Measurements from ENCODE around the gene SEMA4A. TPM values are rescaled to one million over a fixed set of nuclear protein-coding genes. Genes with fewer than 3 reads are reported as not detected.

SEMA4A gene
- total and polyA plus RNA-seq, 3 donors from 2014 or later, result 4.8 to 8.0 (median 7.7) TPM

- no peak for DNase-seq
- WGBS, 2 donors, result 19 to 28% methylated on average over 2 of the region's 2 CpGs
- Histone ChIP-seq H3K9me3 (no peaks in the 10 kb centered on the region), H3K27me3 (no peaks in the 10 kb centered on the region), H3K4me3 (no peak overlapping the region), H3K36me3 (ENCODE audit: low read depth, missing control alignments) (no peaks in the 10 kb centered on the region), H3K4me1 (no peaks in the 10 kb centered on the region), H3K27ac (no peak overlapping the region)
- intact Hi-C loops (cut with DNase I; ENCODE audit: low total_unique reads), result loop anchor here (2.0 kb wide), 1 partner anchor 81 kb away; no protein-coding TSS in a partner anchor
- TF ChIP-seq POLR2A (IDR thresholded peaks at IDR 0.05), result no peak
- TF ChIP-seq CTCF (IDR thresholded peaks at IDR 0.05), result no peak
These were observed 72.3 kb downstream of the SEMA4A start for GRCh38 chr1:156225677-156226014.

DNA sequence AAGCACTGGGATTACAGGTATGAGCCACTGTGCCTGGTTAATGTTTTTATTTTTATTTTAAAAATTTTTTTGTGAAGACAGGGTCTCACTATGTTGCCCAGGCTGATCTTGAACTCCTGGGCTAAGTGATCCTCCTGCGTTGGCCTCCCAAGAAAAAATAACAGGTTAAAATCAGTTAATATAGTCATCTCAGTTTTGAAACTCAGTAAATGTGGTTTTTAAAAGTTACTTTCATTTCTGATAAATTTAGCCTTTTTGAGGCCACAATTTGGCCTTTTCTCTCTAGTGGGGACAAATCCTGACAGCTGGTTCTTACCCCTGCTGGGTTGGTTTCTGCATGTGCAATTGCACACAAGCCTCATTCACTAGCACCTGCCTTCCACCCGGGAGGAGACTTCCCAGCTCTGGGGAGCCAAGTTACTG, 72.7 kb downstream of the SEMA4A start:
- TF ChIP-seq CTCF (IDR thresholded peaks at IDR 0.05) (no peak), POLR2A (IDR thresholded peaks at IDR 0.05) (no peak)
- intact Hi-C loops (cut with DNase I; ENCODE audit: low total_unique reads), result no loop called here
- 81 to 83% methylated on average over 2 of the region's 2 CpGs for WGBS, 2 donors
- no peak overlapping the region for H3K4me3 ChIP-seq
- no peak overlapping the region for H3K27ac ChIP-seq
- H3K9me3 ChIP-seq, result no peaks in the 10 kb centered on the region
- H3K36me3 ChIP-seq (ENCODE audit: low read depth, missing control alignments), result no peaks in the 10 kb centered on the region
- H3K27me3 ChIP-seq, result no peaks in the 10 kb centered on the region
- no peak for DNase-seq
- H3K4me1 ChIP-seq, result no peaks in the 10 kb centered on the region

GRCh38 chr1:156226782-156227181, 73.4 kb downstream of the SEMA4A start:
- Histone ChIP-seq H3K27me3 (no peaks in the 10 kb centered on the region), H3K27ac (no peak overlapping the region), H3K4me3 (no peak overlapping the region), H3K9me3 (no peaks in the 10 kb centered on the region), H3K36me3 (ENCODE audit: low read depth, missing control alignments) (no peaks in the 10 kb centered on the region), H3K4me1 (no peaks in the 10 kb centered on the region)
- WGBS, 2 donors, result 83 to 86% methylated on average over 4 of the region's 4 CpGs
- DNase-seq, result no peak
- intact Hi-C loops (cut with DNase I; ENCODE audit: low total_unique reads), result no loop called here
- no peak for TF ChIP-seq CTCF (IDR thresholded peaks at IDR 0.05)
- TF ChIP-seq POLR2A (IDR thresholded peaks at IDR 0.05), result no peak

Small RNAs within 50 kb of the gene (small RNA-seq; reads per million reads assigned to genes)
- gene RF00568, result 0 reads per million in 2 donors

Other genes starting within 250 kb of the SEMA4A start
- 10 to 100 TPM; 26.1 to 31.1 TPM for gene RIT1, start 242.2 kb upstream of the SEMA4A start, total RNA-seq
- 25.7 TPM for gene RIT1, start 242.2 kb upstream of the SEMA4A start, polyA plus RNA-seq (ENCODE audit: insufficient read depth, low read depth, low replicate concordance)
- gene KHDC4, start 219.2 kb upstream of the SEMA4A start, total RNA-seq, result 10 to 100 TPM; 84.5 to 95.3 TPM
- gene KHDC4, start 219.2 kb upstream of the SEMA4A start, polyA plus RNA-seq (ENCODE audit: insufficient read depth, low read depth, low replicate concordance), result 45.5 TPM
- gene RXFP4, start 211.9 kb upstream of the SEMA4A start, total RNA-seq, result 1 to 10 TPM in 1 of 2 donors, under 1 TPM in 1; 0.37 to 1.1 TPM
- not detected for gene RXFP4, start 211.9 kb upstream of the SEMA4A start, polyA plus RNA-seq (ENCODE audit: insufficient read depth, low read depth, low replicate concordance)
- gene ARHGEF2, start 175.0 kb upstream of the SEMA4A start, total RNA-seq, result 100 to 1,000 TPM in 1 of 2 donors, 10 to 100 TPM in 1; 56.6 to 124 TPM
- 88.8 TPM for gene ARHGEF2, start 175.0 kb upstream of the SEMA4A start, polyA plus RNA-seq (ENCODE audit: insufficient read depth, low read depth, low replicate concordance)
- 100 to 1,000 TPM; 170 to 216 TPM for gene SSR2, start 132.6 kb upstream of the SEMA4A start, total RNA-seq
- 289 TPM for gene SSR2, start 132.6 kb upstream of the SEMA4A start, polyA plus RNA-seq (ENCODE audit: insufficient read depth, low read depth, low replicate concordance)
- gene UBQLN4, start 99.8 kb upstream of the SEMA4A start, total RNA-seq, result 10 to 100 TPM; 41.0 to 42.7 TPM
- gene UBQLN4, start 99.8 kb upstream of the SEMA4A start, polyA plus RNA-seq (ENCODE audit: insufficient read depth, low read depth, low replicate concordance), result 34.4 TPM
- gene LAMTOR2, start 98.8 kb upstream of the SEMA4A start, total RNA-seq, result 10 to 100 TPM; 47.6 to 50.4 TPM
- gene LAMTOR2, start 98.8 kb upstream of the SEMA4A start, polyA plus RNA-seq (ENCODE audit: insufficient read depth, low read depth, low replicate concordance), result 55.5 TPM
- 1 to 10 TPM; 1.2 to 2.0 TPM for gene RAB25, start 92.4 kb upstream of the SEMA4A start, total RNA-seq
- gene RAB25, start 92.4 kb upstream of the SEMA4A start, polyA plus RNA-seq (ENCODE audit: insufficient read depth, low read depth, low replicate concordance), result 2.1 TPM
- gene MEX3A, start 71.1 kb upstream of the SEMA4A start, total RNA-seq, result 1 to 10 TPM; 2.4 to 3.0 TPM
- 0.87 TPM for gene MEX3A, start 71.1 kb upstream of the SEMA4A start, polyA plus RNA-seq (ENCODE audit: insufficient read depth, low read depth, low replicate concordance)
- 100 to 1,000 TPM; 162 to 219 TPM for gene LMNA, start 38.9 kb upstream of the SEMA4A start, total RNA-seq
- gene LMNA, start 38.9 kb upstream of the SEMA4A start, polyA plus RNA-seq (ENCODE audit: insufficient read depth, low read depth, low replicate concordance), result 189 TPM
- gene SLC25A44, start 40.5 kb downstream of the SEMA4A start, total RNA-seq, result 10 to 100 TPM; 32.8 to 34.2 TPM
- gene SLC25A44, start 40.5 kb downstream of the SEMA4A start, polyA plus RNA-seq (ENCODE audit: insufficient read depth, low read depth, low replicate concordance), result 32.4 TPM
- gene PMF1, start 59.4 kb downstream of the SEMA4A start, total RNA-seq, result 10 to 100 TPM; 38.1 to 47.0 TPM
- 32.3 TPM for gene PMF1, start 59.4 kb downstream of the SEMA4A start, polyA plus RNA-seq (ENCODE audit: insufficient read depth, low read depth, low replicate concordance)
- 1 to 10 TPM; 1.1 to 1.5 TPM for gene BGLAP, start 88.6 kb downstream of the SEMA4A start, total RNA-seq
- not detected for gene BGLAP, start 88.6 kb downstream of the SEMA4A start, polyA plus RNA-seq (ENCODE audit: insufficient read depth, low read depth, low replicate concordance)
- gene PAQR6, start 94.5 kb downstream of the SEMA4A start, total RNA-seq, result 10 to 100 TPM in 1 of 2 donors, 1 to 10 TPM in 1; 8.0 to 10.5 TPM
- 3.6 TPM for gene PAQR6, start 94.5 kb downstream of the SEMA4A start, polyA plus RNA-seq (ENCODE audit: insufficient read depth, low read depth, low replicate concordance)
- gene SMG5, start 129.2 kb downstream of the SEMA4A start, total RNA-seq, result 100 to 1,000 TPM in 1 of 2 donors, 10 to 100 TPM in 1; 82.5 to 100 TPM
- gene SMG5, start 129.2 kb downstream of the SEMA4A start, polyA plus RNA-seq (ENCODE audit: insufficient read depth, low read depth, low replicate concordance), result 74.5 TPM
- 1 to 10 TPM; 4.6 to 5.3 TPM for gene TMEM79, start 130.7 kb downstream of the SEMA4A start, total RNA-seq
- gene TMEM79, start 130.7 kb downstream of the SEMA4A start, polyA plus RNA-seq (ENCODE audit: insufficient read depth, low read depth, low replicate concordance), result 5.3 TPM
- 10 to 100 TPM; 31.8 to 45.7 TPM for gene GLMP, start 142.1 kb downstream of the SEMA4A start, total RNA-seq
- 26.1 TPM for gene GLMP, start 142.1 kb downstream of the SEMA4A start, polyA plus RNA-seq (ENCODE audit: insufficient read depth, low read depth, low replicate concordance)
- 1 to 10 TPM; 1.7 to 1.8 TPM for gene VHLL, start 145.7 kb downstream of the SEMA4A start, total RNA-seq
- not detected for gene VHLL, start 145.7 kb downstream of the SEMA4A start, polyA plus RNA-seq (ENCODE audit: insufficient read depth, low read depth, low replicate concordance)
- gene CCT3, start 184.7 kb downstream of the SEMA4A start, total RNA-seq, result 100 to 1,000 TPM; 192 to 203 TPM
- gene CCT3, start 184.7 kb downstream of the SEMA4A start, polyA plus RNA-seq (ENCODE audit: insufficient read depth, low read depth, low replicate concordance), result 302 TPM
- gene TSACC, start 184.9 kb downstream of the SEMA4A start, total RNA-seq, result 100 to 1,000 TPM; 354 to 748 TPM
- 1,814 TPM for gene TSACC, start 184.9 kb downstream of the SEMA4A start, polyA plus RNA-seq (ENCODE audit: insufficient read depth, low read depth, low replicate concordance)
- gene RHBG, start 215.6 kb downstream of the SEMA4A start, total RNA-seq, result 1 to 10 TPM; 2.0 TPM
- 3.3 TPM for gene RHBG, start 215.6 kb downstream of the SEMA4A start, polyA plus RNA-seq (ENCODE audit: insufficient read depth, low read depth, low replicate concordance)